RKO (cell line): Measurements from ENCODE around the gene SDHA.
A peak's percentile ranks its signal among the peaks of the same experiment; 100 is the strongest.
"Not testable (repeated sequence)": the region's sequence is repeated elsewhere in the genome, so short reads cannot be mapped to it uniquely, and the experiment has no call there.

Experiments used
- DNase-seq: peaks from one replicate; pipeline ENCODE4 v3.0.0-alpha.2; 2016; ENCODE audit warnings: low spot score

Gene SDHA

DNA sequence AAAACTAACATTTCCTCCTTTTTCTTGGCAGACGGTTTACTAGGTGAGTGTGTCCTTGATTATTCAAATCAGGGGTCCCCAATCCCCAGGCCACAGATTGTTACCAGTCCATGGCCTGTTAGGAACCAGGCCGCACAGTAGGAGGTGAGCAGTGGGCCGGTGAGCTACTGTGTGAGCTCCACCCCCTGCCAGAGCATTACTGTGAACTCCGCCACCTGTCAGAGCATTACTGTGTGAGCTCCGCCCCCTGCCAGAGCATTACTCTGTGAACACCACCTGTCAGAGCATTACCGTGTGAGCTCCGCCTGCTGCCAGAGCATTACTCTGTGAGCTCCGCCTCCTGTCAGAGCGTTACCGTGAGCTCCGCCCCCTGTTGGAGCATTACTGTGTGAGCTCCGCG lies 39.0 kb downstream of the SDHA start:
- DNase-seq = no peak

DNA sequence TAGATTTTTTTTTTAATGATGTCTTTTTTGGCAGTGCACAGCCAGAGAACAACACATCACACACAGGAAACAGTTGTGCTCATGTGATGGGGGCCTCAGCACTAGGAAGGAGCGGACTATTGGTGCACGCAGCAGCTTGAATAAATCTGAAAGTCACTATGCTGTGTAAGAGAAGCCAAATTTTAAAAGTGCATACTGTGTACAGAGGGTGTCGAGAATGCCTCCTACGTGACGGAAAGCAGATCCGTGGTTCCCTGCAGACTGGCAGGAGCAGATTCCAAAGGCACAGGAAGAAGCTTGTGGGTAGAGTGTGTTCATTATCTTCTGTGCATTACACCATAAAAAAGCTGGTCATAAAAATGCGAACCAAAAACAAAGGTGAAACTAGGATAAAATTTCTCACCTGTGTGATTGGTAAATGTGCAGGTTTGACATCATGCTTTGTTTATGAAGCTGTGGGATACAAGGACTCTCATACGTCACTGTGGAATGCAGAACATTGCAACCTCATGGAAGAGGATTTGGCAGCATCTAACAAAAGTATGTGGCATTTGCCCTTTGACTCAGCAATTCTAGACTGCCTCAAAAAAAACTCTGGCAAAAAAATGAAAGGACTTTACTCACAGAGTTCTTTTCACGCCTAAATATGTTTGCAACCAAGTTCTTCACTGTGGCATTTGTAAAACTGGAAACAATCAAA lies 45.3 kb downstream of the SDHA start:
- peak; percentile 15 for DNase-seq

DNA sequence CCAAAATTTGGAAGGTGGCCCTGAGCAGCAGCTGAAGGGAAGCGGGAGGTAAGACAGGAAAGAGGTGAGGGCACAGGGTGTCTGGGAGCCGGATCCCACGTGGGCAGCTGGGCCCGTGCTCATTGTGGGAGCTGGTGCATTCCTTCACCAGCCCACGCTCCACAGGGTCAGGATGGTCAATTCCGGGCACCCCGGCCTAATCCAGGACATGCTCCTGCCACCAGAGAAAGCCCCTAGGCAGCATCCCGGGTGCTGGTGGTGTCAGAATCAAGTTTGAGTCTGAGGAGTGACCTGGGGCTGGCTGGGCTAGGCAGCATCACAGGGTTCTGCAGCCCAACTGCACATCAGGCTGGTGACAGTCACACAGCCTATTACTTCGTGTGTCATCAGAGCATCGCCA lies 46.2 kb downstream of the SDHA start:
- DNase-seq = no peak

DNA sequence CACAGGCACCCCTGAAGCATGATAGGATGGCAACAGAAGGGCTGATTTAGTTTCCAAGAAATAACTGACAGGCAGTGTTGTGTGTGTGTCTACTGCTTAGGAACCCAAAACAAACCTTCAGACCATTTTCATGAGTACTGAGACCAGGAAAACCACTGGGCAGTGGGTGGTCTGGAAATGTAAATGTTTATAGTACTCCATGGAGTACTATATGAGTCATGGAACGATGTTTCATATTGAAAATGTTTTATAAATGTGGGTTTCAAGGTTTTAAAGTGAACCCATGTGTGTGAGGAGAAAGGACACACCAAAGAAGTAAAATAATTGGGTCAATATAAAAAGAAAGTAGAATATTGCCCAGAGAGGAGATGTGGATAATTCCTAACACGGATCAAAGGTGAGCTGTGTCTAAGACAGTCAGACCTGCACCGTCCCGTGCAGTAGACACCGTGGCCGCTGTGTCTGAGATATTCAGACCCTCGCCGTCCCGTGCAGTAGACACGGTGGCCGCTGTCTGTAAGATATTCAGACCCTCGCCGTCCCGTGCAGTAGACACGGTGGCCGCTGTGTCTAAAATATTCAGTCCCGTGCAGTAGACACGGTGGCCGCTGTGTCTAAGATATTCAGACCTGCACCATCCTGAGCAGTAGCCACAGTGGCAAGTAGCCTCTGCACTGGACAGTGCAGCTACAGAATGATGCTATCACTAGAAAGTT lies 48.3 kb downstream of the SDHA start:
- not testable (repeated sequence) for DNase-seq

DNA sequence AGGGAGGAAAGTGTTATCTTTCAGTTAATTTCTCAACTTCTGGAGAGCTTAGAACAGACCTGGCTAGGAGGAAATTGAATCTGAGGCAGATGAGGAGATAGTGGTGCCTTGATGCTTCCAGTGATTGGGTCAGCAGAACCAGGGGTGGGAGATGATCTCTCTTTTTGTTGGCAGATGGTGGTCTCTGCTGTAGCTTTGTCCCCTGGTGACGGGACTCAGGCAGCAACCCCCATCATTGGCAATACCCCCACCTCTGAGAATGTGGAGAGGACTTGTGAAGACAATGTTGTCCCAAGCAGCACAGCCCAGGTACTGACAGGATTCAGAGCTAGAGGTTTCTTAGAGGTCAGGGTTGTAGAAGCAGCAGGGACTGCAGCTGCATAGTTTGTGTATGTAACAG lies 49.6 kb downstream of the SDHA start:
- no peak for DNase-seq

DNA sequence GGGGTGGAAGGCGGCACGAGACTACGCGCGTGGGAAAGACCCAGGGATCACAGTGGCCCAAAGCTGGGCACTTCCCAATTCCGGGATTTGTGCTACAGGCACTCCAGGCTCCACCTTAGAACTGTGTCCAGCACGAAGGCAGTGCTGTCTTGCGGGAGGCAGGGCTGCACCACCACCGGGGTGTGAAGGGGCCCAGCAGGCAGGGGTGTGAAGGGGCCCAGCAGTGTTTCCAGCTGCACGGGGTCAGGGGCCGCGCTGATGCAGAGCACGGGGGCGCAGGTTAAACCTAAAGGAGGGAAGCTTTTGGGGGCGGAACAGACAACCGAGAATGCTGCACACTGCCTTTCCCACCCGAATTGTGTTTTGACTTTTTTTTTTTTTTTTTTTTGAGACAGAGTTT lies 52.2 kb downstream of the SDHA start:
- no peak for DNase-seq

DNA sequence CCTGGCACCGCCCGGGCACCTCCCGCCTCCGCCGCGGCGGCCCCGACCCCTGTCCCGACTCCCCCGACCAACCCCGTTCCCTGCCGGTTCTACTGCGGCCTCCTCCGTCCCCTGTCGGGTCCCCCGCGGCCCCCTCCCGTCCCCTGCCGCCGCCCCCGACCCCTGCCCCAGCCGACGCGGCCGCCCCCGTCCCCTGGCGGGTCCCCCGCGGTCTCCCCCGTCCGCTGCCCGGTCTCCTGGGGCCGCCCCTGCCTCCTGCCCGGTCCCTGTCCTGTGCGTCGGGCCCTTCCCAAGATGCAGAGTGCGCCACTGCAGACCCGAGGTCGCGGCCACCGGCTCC lies 53.7 kb downstream of the SDHA start:
- DNase-seq = not testable (repeated sequence)

DNA sequence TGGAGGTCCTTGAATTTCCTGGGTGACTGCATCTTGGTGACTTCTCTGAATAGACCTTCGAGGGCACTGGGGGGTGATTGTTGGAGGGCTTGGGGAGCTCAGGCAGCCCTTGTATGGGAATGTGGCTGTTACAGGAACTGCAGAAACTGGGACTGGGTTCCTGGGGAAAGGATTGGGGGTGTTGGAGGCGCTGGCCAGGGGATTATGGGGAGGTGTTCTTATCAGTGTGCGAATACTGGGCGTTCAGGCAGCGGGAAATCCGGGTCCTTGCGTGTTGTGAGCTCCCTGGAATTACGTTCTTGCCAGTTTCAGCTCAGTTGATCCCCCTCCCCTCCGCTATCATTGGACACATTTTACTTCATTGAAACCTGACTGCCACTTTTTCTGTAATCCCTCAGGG lies 55.0 kb downstream of the SDHA start:
- DNase-seq = peak; percentile 36

DNA sequence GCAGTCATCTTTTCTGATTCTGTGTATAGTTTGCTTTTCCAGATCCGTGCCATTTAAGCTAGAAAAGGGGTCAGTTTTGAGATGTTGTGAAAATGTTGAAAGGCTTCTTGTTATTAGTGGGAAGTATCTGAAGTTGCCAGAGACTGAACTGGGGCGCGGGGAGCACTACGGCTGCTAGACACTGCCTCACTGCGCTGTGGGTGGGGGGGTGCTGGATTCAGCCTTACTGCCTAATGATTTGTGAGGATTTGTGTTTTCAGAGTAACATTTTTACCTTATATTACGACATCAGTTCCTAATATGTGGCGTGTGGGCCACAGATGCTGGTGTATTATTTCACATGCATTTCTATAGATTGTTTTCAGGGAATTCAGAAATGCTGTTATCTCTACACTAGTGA lies 55.4 kb downstream of the SDHA start:
- DNase-seq = not testable (repeated sequence)

DNA sequence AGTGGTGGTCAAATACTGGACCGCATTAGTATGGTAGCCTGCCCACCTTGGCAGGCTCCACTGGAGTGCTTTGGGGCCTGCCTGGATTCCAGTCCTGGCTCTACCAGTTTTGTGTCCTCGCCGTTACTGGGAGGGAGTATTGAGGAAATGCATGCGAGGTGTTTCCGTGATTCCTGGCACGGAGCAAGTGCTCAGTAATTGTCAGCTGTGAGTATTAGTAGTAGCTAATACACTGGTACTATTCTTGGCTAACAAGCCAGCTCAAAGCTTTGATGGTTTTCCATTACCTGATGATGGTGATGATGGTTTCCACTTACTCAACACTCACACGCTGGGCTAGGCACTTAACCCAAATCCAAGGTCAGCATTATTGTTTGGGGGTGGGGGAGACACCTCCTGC lies 56.2 kb downstream of the SDHA start:
- DNase-seq = not testable (repeated sequence)

DNA sequence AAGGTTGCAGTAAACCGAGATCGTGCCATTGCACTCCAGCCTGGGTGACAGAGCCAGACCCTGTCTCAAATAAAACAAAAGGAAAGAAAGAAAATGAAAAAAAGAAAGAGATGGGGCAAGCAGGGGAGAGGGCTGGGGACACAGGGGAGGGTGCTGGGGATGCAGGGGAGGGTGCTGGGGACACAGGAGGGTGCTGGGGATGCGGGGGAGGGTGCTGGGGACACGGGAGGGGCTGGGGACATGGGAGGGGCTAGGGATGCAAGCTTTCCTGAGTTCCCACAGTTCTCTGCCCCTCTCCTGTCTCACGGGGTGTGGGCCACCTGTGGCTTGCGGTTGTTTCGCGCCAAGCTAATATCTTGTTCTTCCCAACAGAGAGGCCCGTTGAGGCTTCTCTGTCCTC lies 60.5 kb downstream of the SDHA start:
- DNase-seq = no peak

DNA sequence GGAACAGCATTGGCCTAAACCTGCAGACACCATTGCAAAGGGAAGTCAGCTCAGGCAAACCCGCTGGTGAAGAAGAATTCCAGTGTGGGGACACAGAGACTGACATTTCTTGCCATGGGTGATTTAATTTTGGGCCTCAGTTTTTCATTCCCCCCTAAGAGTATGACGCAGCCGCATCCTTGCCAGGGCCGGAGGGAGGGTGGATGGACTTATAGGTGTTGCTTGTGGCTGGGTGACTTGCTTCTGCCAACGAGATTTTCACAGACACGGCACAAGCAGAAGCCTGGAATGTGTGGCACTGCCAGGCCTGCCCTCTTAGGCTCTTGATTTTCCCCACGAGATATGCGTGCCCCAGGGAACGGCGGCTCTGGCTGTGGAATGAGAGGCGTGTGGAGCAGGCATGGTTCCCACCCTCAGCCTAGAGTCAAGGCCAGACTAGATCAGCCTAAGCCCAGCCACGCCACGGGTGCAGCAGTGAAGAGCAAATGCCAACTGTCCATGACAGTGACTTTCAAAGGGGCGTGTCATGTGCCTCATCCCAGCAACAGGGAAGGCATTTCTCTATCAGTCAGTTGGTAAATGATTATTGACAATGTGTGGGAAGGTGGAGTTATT lies 61.0 kb downstream of the SDHA start:
- DNase-seq = not testable (repeated sequence)

DNA sequence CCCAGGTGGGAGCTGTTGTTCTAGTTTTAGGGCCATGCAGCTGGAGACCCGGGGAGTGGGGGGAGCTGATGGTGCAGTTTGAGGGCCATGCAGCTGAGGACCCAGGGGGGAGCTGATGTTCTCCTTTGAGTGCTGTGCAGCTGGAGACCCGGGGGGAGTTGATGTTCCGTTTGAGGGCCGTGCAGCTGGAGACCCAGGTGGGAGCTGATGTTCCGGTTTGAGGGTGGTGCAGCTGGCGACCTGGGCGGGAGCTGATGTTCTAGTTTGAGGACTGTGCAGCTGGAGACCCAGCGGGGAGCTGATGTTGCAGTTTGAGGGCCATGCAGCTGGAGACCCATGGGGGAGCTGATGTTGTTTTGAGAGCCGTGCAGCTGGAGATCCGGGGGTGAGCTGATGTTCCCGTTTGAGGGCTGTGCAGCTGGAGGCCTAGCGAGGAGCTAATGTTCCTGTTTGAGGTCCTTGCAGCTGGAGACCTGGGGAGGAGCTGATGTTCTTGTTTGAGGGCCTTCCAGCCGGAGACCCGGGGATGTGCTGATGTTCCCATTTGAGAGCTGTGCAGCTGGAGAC lies 68.0 kb downstream of the SDHA start:
- no peak for DNase-seq

DNA sequence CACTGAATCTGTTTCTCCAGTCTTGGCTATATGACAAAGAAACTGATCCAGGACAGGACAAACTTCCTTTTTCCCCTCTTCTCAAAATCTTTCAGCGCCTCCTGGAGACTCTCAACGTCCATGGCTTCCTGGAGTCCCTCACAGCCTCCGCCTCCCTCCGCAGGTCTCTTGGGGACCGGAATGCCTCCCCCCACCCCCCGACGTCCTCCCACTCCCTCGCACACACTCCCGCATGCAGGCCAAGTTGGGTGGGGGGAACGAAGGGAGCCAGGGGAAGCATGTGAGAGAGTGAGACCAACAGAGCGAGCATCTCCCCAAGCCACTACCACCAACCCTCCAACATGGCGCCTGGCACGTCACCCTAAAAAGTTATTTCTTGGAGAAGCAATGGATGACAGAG lies 72.1 kb downstream of the SDHA start:
- DNase-seq = not testable (repeated sequence)

DNA sequence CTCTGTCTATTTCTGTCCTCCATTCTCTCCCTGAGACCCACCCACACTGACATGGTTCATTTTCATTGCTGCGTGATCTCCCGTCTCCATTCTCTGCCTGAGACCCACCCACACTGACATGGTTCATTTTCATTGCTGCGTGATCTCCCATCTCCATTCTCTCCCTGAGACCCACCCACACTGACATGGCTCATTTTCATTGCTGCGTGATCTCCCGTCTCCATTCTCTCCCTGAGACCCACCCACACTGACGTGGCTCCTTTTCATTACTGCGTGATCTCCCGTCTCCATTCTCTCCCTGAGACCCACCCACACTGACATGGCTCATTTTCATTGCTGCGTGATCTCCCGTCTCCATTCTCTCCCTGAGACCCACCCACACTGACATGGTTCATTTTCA lies 73.2 kb downstream of the SDHA start:
- DNase-seq = not testable (repeated sequence)

DNA sequence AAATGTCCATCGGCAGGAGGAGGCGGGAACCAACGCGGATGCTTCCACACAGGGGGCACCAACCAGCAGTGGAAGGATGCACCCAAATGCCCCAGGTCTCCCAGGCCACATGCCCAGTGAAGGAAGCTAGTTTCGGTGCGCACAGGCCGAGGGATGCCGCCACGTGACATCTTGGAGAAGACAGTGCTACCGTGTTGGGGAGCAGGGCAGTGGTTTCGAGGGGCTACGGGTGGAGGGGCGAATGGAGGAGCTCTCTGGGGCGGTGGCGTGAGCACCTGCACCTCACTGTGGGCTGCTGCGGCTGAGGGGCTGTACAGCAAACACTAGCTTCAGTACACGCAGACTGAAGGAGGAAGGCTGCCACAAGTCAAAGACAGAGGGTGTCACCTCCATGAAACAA lies 76.7 kb downstream of the SDHA start:
- not testable (repeated sequence) for DNase-seq

DNA sequence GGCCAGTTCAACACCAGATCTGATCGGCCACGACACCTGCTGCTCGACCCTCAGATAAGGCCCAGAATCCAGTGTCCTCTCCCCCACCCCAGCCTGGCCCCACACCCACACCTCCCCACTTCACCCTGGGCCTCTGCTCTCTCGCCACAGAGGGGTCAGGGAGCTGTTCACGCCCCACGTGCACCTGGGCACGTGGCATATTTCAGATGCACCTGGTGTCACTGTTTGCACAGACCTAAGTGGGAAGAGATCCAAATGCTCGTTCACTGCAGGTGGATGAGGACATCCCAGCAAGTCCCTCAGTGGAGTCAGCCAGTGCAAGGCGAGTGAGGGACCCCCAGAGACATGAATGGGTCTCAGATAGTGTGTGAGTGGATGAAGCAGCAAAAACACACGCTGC lies 78.1 kb downstream of the SDHA start:
- not testable (repeated sequence) for DNase-seq

DNA sequence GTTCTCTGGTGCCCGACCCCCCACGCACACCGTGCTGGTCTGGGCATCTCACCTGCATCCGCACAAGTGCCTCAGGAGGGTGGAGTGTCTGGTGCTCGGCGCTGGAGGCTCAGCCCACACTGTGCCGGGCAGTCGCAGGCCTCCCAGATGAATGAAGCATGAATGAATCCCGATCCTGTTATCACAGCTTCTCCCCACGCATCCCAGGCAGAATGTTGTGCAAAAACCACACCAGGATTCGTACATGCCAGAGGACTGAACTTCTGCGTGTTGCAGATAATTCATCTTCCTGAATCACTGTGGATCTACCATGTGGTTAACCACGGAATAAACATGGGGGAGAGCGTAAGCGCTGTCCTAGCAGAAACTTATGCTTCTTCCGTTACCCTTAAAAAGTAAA lies 78.8 kb downstream of the SDHA start:
- DNase-seq = not testable (repeated sequence)

DNA sequence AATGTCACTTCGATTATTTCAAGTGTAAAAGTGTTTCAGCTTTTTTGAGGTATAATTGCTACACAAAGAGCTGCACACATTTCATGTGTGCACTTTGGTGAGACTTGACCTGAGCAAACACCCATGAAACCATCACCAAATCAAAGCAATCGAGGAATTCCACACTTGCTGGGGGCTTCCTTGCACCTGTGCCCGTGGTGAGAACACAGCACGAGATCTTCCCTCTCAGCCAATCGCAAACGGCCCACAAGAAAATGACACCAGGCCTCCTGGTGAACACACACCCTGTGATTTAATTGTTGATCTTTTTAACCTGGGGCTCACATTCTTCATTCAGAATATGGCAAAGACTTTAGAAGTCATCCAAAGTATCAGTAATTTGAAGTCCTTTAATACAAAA lies 79.3 kb downstream of the SDHA start:
- DNase-seq = not testable (repeated sequence)

DNA sequence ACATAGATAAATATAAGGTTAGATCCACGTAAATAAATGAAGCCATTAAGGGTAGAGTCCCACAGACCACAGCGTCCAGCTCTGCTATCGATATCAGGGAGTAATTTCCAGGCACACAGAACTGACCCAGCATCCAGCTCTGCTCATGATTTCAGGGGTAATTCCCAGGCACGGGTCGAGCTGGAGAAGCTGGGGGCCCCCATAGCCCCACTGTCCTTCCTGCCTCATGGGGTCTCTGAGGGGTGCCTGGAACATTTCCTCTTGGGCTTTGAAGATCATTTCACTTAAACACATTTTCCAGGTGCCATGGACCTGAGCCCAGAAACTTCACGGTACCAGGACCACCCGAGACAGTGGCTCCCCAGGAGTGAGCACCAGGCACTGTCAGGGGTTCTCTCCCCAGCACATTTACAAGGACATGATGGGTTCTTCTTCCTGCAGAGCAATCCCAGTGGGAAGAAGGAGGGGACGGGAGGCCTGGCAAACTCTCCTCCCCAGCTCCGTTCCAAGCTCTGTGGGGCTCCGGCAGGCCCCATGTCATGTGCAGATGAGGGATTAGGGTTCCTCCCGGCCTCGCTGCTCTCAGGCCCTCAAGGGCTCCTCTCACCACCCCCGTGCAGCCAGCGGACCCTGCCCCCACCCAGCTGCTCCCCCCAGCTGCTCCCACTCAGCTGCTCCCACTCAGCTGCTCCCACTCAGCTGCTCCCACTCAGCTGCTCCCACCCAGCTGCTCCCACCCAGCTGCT lies 80.0 kb downstream of the SDHA start:
- DNase-seq = not testable (repeated sequence)

DNA sequence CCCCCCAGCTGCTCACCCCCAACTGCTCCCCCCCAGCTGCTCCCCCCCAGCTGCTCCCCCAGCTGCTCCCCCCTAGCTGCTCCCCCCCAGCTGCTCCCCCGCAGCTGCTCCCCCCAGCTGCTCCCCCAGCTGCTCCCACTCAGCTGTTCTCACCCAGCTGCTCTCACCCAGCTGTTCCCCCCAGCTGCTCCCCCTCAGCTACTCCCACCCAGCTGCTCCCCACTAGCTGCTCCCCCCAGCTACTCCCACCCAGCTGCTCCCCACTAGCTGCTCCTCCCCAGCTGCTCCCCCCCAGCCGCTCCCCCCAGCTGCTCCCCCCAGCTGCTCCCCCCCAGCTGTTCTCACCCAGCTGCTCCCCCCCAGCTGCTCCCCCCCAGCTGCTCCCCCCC lies 80.6 kb downstream of the SDHA start:
- DNase-seq = no peak

DNA sequence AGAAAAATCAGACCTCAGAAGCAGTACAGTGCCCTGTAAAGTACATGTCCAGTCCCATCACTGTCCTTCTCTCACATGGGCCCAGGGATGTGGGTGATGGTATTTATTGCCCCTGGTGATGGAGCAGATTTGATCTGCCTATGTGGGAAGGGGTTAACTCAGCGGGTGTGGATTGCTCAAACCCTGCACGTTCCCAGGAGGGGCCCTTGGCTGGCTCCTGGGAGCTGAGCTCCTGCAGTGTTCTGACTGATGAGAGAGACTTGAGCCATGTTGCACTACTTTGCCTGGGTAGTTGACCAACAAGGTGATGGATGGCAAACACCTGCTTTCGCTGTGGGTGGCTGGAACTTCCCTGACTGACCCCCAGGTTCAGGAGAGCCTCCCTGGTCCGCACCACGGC lies 81.8 kb downstream of the SDHA start:
- DNase-seq = not testable (repeated sequence)
